Measurements from ENCODE around the gene FAM171A1. TPM values are rescaled to one million over a fixed set of nuclear protein-coding genes. Genes with fewer than 3 reads are reported as not detected.

Gene FAM171A1
- total and polyA plus RNA-seq, 2 donors (not counting 1 experiment from before 2014, with no cell fraction given): 0.09 TPM; not detected in 1

DNA sequence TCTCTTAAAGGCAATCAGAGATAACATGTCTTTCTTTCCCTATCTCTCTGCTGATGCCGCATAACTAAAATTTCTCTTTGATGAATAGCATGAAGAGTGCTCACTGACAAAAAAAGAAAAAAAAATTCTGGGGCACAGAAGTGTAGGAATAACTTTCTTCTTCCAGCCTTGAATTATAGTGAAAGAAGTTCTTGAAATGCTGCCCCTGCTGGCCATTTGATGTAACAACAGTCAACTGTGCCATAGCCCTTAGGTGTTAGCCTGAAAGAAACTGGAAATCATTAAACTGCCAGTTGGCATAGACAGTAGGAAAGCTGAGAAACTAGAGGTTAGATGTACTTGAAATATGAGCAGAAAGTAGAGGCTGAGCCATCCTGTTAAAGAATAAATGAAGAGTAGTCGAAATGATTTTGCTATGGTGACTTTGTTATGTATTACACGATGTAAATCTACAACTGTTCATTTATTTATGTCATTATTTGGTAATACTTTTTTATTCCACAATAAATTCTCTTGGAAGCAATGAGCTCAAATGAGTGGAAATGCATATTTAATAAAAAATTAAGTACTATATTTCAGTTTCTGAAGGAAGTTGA lies 48.3 kb upstream of the FAM171A1 start:
- H3K4me1 Mint-ChIP-seq: no peaks in the 10 kb centered on the region
- Histone ChIP-seq H3K9me3 (ENCODE audit: control extremely low read depth in 1 of 3, control insufficient read depth in 2 of 3, insufficient read depth in 1 of 3, low read length in 2 of 3) (peaks cover 0 to 2% (median 0%) of the 10 kb centered on the region in 3 donors), H3K79me2 (ENCODE audit: control insufficient read depth, insufficient read depth, low read length) (no peaks in the 10 kb centered on the region), H2AFZ (ENCODE audit: insufficient read depth, low read depth, low read length, poor library complexity, severe bottlenecking) (no peak overlapping the region), H3K36me3 (replicated peaks in 1 of 2; ENCODE audit: control extremely low read depth in 1 of 2, control insufficient read depth in 1 of 2, extremely low read depth in 1 of 2, insufficient read depth in 2 of 2, low read length in 1 of 2) (no peaks in the 10 kb centered on the region), H3K4me2 (replicated peaks; ENCODE audit: low read depth, low read length, poor library complexity, severe bottlenecking) (no peak overlapping the region), H4K20me1 (ENCODE audit: control insufficient read depth, insufficient read depth, low read length, poor library complexity, severe bottlenecking) (no peaks in the 10 kb centered on the region), H3K4me1 (ENCODE audit: control insufficient read depth in 2 of 2, insufficient read depth in 2 of 2, low read length in 2 of 2) (no peaks in the 10 kb centered on the region), H3K27ac (ENCODE audit: low read length in 2 of 2) (no peak overlapping the region), H3K4me3 (ENCODE audit: control extremely low read depth in 1 of 5, extremely low read depth in 1 of 5, insufficient read depth in 1 of 5, low read depth in 2 of 5, low read length in 4 of 5) (no peak overlapping the region), H3K9ac (ENCODE audit: low read length) (no peak overlapping the region), H3K27me3 (replicated peaks in 1 of 4; ENCODE audit: control extremely low read depth in 1 of 4, control insufficient read depth in 3 of 4, insufficient read depth in 4 of 4, low read length in 3 of 4) (no peaks in the 10 kb centered on the region)
- intact Hi-C loops (cut with micrococcal nuclease): no loop called here
- no peaks in the 10 kb centered on the region for H3K9me3 Mint-ChIP-seq (ENCODE audit: insufficient read depth)
- H3K27me3 Mint-ChIP-seq: peaks cover 5% of the 10 kb centered on the region
- H3K4me3 Mint-ChIP-seq: no peak overlapping the region
- ATAC-seq (ENCODE audit: low read depth) (no peak), DNase-seq (peak; percentile 41)
- no CpG with 5 or more reads among the region's 3 CpGs for WGBS (ENCODE audit: insufficient coverage)
- H3K27ac Mint-ChIP-seq: no peak overlapping the region
- ChIA-PET POLR2A (no interaction called here), CTCF (interaction anchor here (0.6 to 1.5 kb wide), 6 partner anchors 9 to 1858 kb away, joined by 3 to 6 read pairs (median 4); no protein-coding TSS in a partner anchor)
- TF ChIP-seq EZH2 (IDR thresholded peaks at IDR 0.05; ENCODE audit: borderline replicate concordance, insufficient read depth, low read depth, low read length, poor library complexity, severe bottlenecking): no peak
- TF ChIP-seq, protein P1, sequence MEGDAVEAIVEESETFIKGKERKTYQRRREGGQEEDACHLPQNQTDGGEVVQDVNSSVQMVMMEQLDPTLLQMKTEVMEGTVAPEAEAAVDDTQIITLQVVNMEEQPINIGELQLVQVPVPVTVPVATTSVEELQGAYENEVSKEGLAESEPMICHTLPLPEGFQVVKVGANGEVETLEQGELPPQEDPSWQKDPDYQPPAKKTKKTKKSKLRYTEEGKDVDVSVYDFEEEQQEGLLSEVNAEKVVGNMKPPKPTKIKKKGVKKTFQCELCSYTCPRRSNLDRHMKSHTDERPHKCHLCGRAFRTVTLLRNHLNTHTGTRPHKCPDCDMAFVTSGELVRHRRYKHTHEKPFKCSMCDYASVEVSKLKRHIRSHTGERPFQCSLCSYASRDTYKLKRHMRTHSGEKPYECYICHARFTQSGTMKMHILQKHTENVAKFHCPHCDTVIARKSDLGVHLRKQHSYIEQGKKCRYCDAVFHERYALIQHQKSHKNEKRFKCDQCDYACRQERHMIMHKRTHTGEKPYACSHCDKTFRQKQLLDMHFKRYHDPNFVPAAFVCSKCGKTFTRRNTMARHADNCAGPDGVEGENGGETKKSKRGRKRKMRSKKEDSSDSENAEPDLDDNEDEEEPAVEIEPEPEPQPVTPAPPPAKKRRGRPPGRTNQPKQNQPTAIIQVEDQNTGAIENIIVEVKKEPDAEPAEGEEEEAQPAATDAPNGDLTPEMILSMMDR (IDR thresholded peaks at IDR 0.05): peak; percentile 93

DNA sequence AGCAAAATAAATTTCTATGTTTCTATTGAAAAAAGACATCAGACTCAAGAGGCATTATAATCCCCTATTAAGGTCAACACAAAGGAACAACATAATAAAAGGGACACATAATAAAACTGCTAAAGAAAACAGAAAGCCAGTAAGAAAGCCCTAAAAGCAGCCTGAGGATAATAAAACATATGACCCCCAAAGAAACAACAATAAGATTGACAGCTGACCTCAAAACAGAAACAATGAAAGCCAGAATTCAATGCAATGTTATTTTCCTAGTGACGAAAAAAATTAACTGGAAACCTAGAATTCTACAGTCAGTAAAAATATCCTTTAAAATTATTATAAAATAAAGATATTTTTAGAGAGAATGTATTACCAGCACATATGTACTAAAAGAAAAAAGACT lies 44.9 kb upstream of the FAM171A1 start:
- H3K4me1 ChIP-seq (ENCODE audit: control insufficient read depth in 2 of 2, insufficient read depth in 2 of 2, low read length in 2 of 2): no peaks in the 10 kb centered on the region
- no peak overlapping the region for H3K9ac ChIP-seq (ENCODE audit: low read length)
- Mint-ChIP-seq H3K4me1 (no peaks in the 10 kb centered on the region), H3K27ac (no peak overlapping the region), H3K27me3 (peaks cover 9% of the 10 kb centered on the region), H3K4me3 (no peak overlapping the region), H3K9me3 (ENCODE audit: insufficient read depth) (no peaks in the 10 kb centered on the region)
- ChIA-PET POLR2A (no interaction called here), CTCF (no interaction called here)
- no peak overlapping the region for H3K4me3 ChIP-seq (ENCODE audit: control extremely low read depth in 1 of 5, extremely low read depth in 1 of 5, insufficient read depth in 1 of 5, low read depth in 2 of 5, low read length in 4 of 5)
- no CpG with 5 or more reads among the region's 1 CpG for WGBS (ENCODE audit: insufficient coverage)
- DNase-seq (no peak), ATAC-seq (ENCODE audit: low read depth) (no peak)
- intact Hi-C loops (cut with micrococcal nuclease): no loop called here
- no peak overlapping the region for H2AFZ ChIP-seq (ENCODE audit: insufficient read depth, low read depth, low read length, poor library complexity, severe bottlenecking)
- H3K9me3 ChIP-seq (ENCODE audit: control extremely low read depth in 1 of 3, control insufficient read depth in 2 of 3, insufficient read depth in 1 of 3, low read length in 2 of 3): peaks cover 0 to 2% (median 0%) of the 10 kb centered on the region in 3 donors
- no peak for TF ChIP-seq EZH2 (IDR thresholded peaks at IDR 0.05; ENCODE audit: borderline replicate concordance, insufficient read depth, low read depth, low read length, poor library complexity, severe bottlenecking)
- TF ChIP-seq, protein P1 (IDR thresholded peaks at IDR 0.05): no peak
- no peak overlapping the region for H3K27ac ChIP-seq (ENCODE audit: low read length in 2 of 2)
- no peaks in the 10 kb centered on the region for H3K27me3 ChIP-seq (replicated peaks in 1 of 4; ENCODE audit: control extremely low read depth in 1 of 4, control insufficient read depth in 3 of 4, insufficient read depth in 4 of 4, low read length in 3 of 4)
- H3K4me2 ChIP-seq (replicated peaks; ENCODE audit: low read depth, low read length, poor library complexity, severe bottlenecking): no peak overlapping the region
- no peaks in the 10 kb centered on the region for H4K20me1 ChIP-seq (ENCODE audit: control insufficient read depth, insufficient read depth, low read length, poor library complexity, severe bottlenecking)
- H3K36me3 ChIP-seq (replicated peaks in 1 of 2; ENCODE audit: control extremely low read depth in 1 of 2, control insufficient read depth in 1 of 2, extremely low read depth in 1 of 2, insufficient read depth in 2 of 2, low read length in 1 of 2): no peaks in the 10 kb centered on the region
- H3K79me2 ChIP-seq (ENCODE audit: control insufficient read depth, insufficient read depth, low read length): no peaks in the 10 kb centered on the region
